Activated naive CD4-positive, alpha-beta T cell treated with anti-CD3 and anti-CD28 coated beads, Interleukin-2, amount 10 ng/mL, durations not matched to agents 7 days and 5 days (primary cell): ENCODE data around the gene CD2.

ENCODE experiments used
- CTCF ChIA-PET: fragments of 350-600 bp; sonication (Branson Sonifier 250); formaldehyde crosslinking; loops from one replicate; lab custom pipeline; 2021; ENCODE audit warnings: antibody characterized with exemption; lab: Charles Lee
- DNase-seq: peaks from one replicate; pipeline ENCODE4 v3.0.0-alpha.2; 2020
- H3K27ac Mint-ChIP-seq: one replicate; pipeline ENCODE4 v1.8.0; 2021; ENCODE audit warnings: mild to moderate bottlenecking, moderate library complexity, mixed read lengths
- H3K27me3 Mint-ChIP-seq: one replicate; pipeline ENCODE4 v1.8.0; 2021; ENCODE audit warnings: mild to moderate bottlenecking, mixed read lengths
- H3K36me3 Mint-ChIP-seq: one replicate; pipeline ENCODE4 v1.8.0; 2021; ENCODE audit warnings: mixed read lengths
- H3K4me1 Mint-ChIP-seq: one replicate; pipeline ENCODE4 v1.8.0; 2021; ENCODE audit warnings: mixed read lengths
- H3K4me3 Mint-ChIP-seq: one replicate; pipeline ENCODE4 v1.8.0; 2021; ENCODE audit warnings: mild to moderate bottlenecking, moderate library complexity, mixed read lengths
- H3K9me3 Mint-ChIP-seq: one replicate; pipeline ENCODE4 v1.8.0; 2021; ENCODE audit warnings: mixed read lengths

The CD2 gene

GRCh38 chr1:116786049-116786448, 31.8 kb downstream of the CD2 start:
- DNase-seq: no peak
- peaks cover 15% of the 10 kb centered on the region for H3K36me3 Mint-ChIP-seq
- H3K27ac Mint-ChIP-seq: no peak overlapping the region
- peaks cover 4% of the 10 kb centered on the region for H3K4me1 Mint-ChIP-seq
- peaks cover 4% of the 10 kb centered on the region for H3K27me3 Mint-ChIP-seq
- H3K4me3 Mint-ChIP-seq: no peak overlapping the region
- H3K9me3 Mint-ChIP-seq: peaks cover 19% of the 10 kb centered on the region
- CTCF ChIA-PET: interaction anchor here (0.7 to 1.2 kb wide), 3 partner anchors 9 to 58 kb away, joined by 3 to 4 read pairs (median 3); no protein-coding TSS in a partner anchor

GRCh38 chr1:116791727-116792126, 37.5 kb downstream of the CD2 start:
- Mint-ChIP-seq H3K27me3 (no peaks in the 10 kb centered on the region), H3K4me3 (no peak overlapping the region), H3K36me3 (peaks cover 9% of the 10 kb centered on the region), H3K9me3 (peaks cover 4% of the 10 kb centered on the region), H3K27ac (no peak overlapping the region), H3K4me1 (peaks cover 34% of the 10 kb centered on the region)
- no peak for DNase-seq
- CTCF ChIA-PET: no interaction called here

- CTCF ChIA-PET: interaction anchor here (1.1 kb wide), 1 partner anchor 18 kb away, joined by 3 read pairs; no protein-coding TSS in a partner anchor
- no peak for DNase-seq
- peaks cover 8% of the 10 kb centered on the region for H3K9me3 Mint-ChIP-seq
Measured at GRCh38 chr1:116793357-116793935, 39.2 kb downstream of the CD2 start.

GRCh38 chr1:116794371-116794770, 40.1 kb downstream of the CD2 start:
- DNase-seq: no peak
- peaks cover 8% of the 10 kb centered on the region for H3K9me3 Mint-ChIP-seq
- CTCF ChIA-PET: interaction anchor here (0.9 kb wide), 1 partner anchor 8 kb away, joined by 3 read pairs; no protein-coding TSS in a partner anchor
- H3K4me1 Mint-ChIP-seq: peaks cover 56% of the 10 kb centered on the region
- H3K4me3 Mint-ChIP-seq: no peak overlapping the region
- H3K27ac Mint-ChIP-seq: no peak overlapping the region
- peaks cover 7% of the 10 kb centered on the region for H3K36me3 Mint-ChIP-seq
- no peaks in the 10 kb centered on the region for H3K27me3 Mint-ChIP-seq

More at GRCh38 chr1:116793357-116793935, 39.2 kb downstream of the CD2 start:
- Mint-ChIP-seq H3K36me3 (peaks cover 7% of the 10 kb centered on the region), H3K4me1 (peaks cover 50% of the 10 kb centered on the region), H3K4me3 (no peak overlapping the region), H3K27ac (no peak overlapping the region), H3K27me3 (no peaks in the 10 kb centered on the region)

- Mint-ChIP-seq H3K27me3 (no peaks in the 10 kb centered on the region), H3K27ac (no peak overlapping the region), H3K9me3 (peaks cover 8% of the 10 kb centered on the region), H3K4me3 (no peak overlapping the region), H3K4me1 (peaks cover 58% of the 10 kb centered on the region), H3K36me3 (peaks cover 5% of the 10 kb centered on the region)
- CTCF ChIA-PET: interaction anchor here (0.8 to 1.3 kb wide), 3 partner anchors 9 to 24 kb away, joined by 3 to 4 read pairs (median 3); no protein-coding TSS in a partner anchor
- DNase-seq: no peak
Measured at GRCh38 chr1:116794804-116795481, 40.7 kb downstream of the CD2 start.

GRCh38 chr1:116795482-116795829, 41.2 kb downstream of the CD2 start:
- CTCF ChIA-PET: interaction anchor here (0.8 to 1.3 kb wide), 2 partner anchors 10 to 24 kb away, joined by 3 to 4 read pairs; no protein-coding TSS in a partner anchor
- H3K9me3 Mint-ChIP-seq: peaks cover 8% of the 10 kb centered on the region
- H3K36me3 Mint-ChIP-seq: peaks cover 5% of the 10 kb centered on the region
- H3K27ac Mint-ChIP-seq: no peak overlapping the region
- no peaks in the 10 kb centered on the region for H3K27me3 Mint-ChIP-seq
- peaks cover 62% of the 10 kb centered on the region for H3K4me1 Mint-ChIP-seq
- no peak for DNase-seq
- H3K4me3 Mint-ChIP-seq: no peak overlapping the region

- H3K9me3 Mint-ChIP-seq: peaks cover 3% of the 10 kb centered on the region
- DNase-seq: no peak
- peaks cover 94% of the 10 kb centered on the region for H3K4me1 Mint-ChIP-seq
- H3K4me3 Mint-ChIP-seq: peak overlapping the region; percentile 42
- peak overlapping the region; percentile 91 for H3K27ac Mint-ChIP-seq
- peaks cover 4% of the 10 kb centered on the region for H3K36me3 Mint-ChIP-seq
- CTCF ChIA-PET: interaction anchor here (0.9 to 6.7 kb wide), 6 partner anchors 11 to 78 kb away, joined by 3 to 39 read pairs (median 9); partner anchors contain the start of gene CD2
- no peaks in the 10 kb centered on the region for H3K27me3 Mint-ChIP-seq
Measured at GRCh38 chr1:116804736-116805135, 50.5 kb downstream of the CD2 start.

- Mint-ChIP-seq H3K27me3 (no peaks in the 10 kb centered on the region), H3K4me3 (peak overlapping the region; percentile 45), H3K36me3 (peaks cover 4% of the 10 kb centered on the region), H3K4me1 (peaks cover 94% of the 10 kb centered on the region), H3K27ac (peak overlapping the region; percentile 91), H3K9me3 (peaks cover 3% of the 10 kb centered on the region)
- CTCF ChIA-PET: interaction anchor here (0.9 to 6.7 kb wide), 6 partner anchors 11 to 79 kb away, joined by 3 to 39 read pairs (median 9); partner anchors contain the start of gene CD2
- no peak for DNase-seq
Measured at GRCh38 chr1:116805398-116805797, 51.2 kb downstream of the CD2 start.

GRCh38 chr1:116806245-116806644, 52.0 kb downstream of the CD2 start:
- Mint-ChIP-seq H3K9me3 (peaks cover 3% of the 10 kb centered on the region), H3K4me1 (peaks cover 92% of the 10 kb centered on the region), H3K27ac (peak overlapping the region; percentile 91), H3K4me3 (peak overlapping the region; percentile 45), H3K36me3 (peaks cover 4% of the 10 kb centered on the region), H3K27me3 (no peaks in the 10 kb centered on the region)
- CTCF ChIA-PET: interaction anchor here (1.0 to 6.7 kb wide), 5 partner anchors 9 to 69 kb away, joined by 5 to 39 read pairs (median 12); no protein-coding TSS in a partner anchor
- peak; percentile 55 for DNase-seq

GRCh38 chr1:116806671-116807070, 52.4 kb downstream of the CD2 start:
- Mint-ChIP-seq H3K27me3 (no peaks in the 10 kb centered on the region), H3K9me3 (peaks cover 5% of the 10 kb centered on the region), H3K27ac (peak overlapping the region; percentile 91), H3K4me3 (peak overlapping the region; percentile 45), H3K36me3 (peaks cover 5% of the 10 kb centered on the region), H3K4me1 (peaks cover 92% of the 10 kb centered on the region)
- DNase-seq: no peak
- CTCF ChIA-PET: interaction anchor here (0.8 to 6.7 kb wide), 6 partner anchors 9 to 69 kb away, joined by 4 to 39 read pairs (median 9); no protein-coding TSS in a partner anchor

GRCh38 chr1:116807394-116808199, 53.4 kb downstream of the CD2 start:
- CTCF ChIA-PET: interaction anchor here (0.8 to 6.7 kb wide), 6 partner anchors 8 to 70 kb away, joined by 3 to 39 read pairs (median 9); no protein-coding TSS in a partner anchor
- H3K4me3 Mint-ChIP-seq: peak overlapping the region; percentile 32
- no peak for DNase-seq
- no peaks in the 10 kb centered on the region for H3K27me3 Mint-ChIP-seq
- peaks cover 15% of the 10 kb centered on the region for H3K9me3 Mint-ChIP-seq
- peaks cover 11% of the 10 kb centered on the region for H3K36me3 Mint-ChIP-seq
- H3K27ac Mint-ChIP-seq: peak overlapping the region; percentile 91
- H3K4me1 Mint-ChIP-seq: peaks cover 89% of the 10 kb centered on the region

GRCh38 chr1:116808200-116808847, 54.1 kb downstream of the CD2 start:
- H3K4me1 Mint-ChIP-seq: peaks cover 85% of the 10 kb centered on the region
- peak overlapping the region; percentile 32 for H3K4me3 Mint-ChIP-seq
- H3K36me3 Mint-ChIP-seq: peaks cover 17% of the 10 kb centered on the region
- no peak for DNase-seq
- H3K9me3 Mint-ChIP-seq: peaks cover 21% of the 10 kb centered on the region
- CTCF ChIA-PET: interaction anchor here (1.2 to 6.7 kb wide), 5 partner anchors 10 to 44 kb away, joined by 3 to 39 read pairs (median 5); no protein-coding TSS in a partner anchor
- H3K27ac Mint-ChIP-seq: peak overlapping the region; percentile 91
- H3K27me3 Mint-ChIP-seq: no peaks in the 10 kb centered on the region

GRCh38 chr1:116808848-116809508, 54.7 kb downstream of the CD2 start:
- H3K27ac Mint-ChIP-seq: peak overlapping the region; percentile 91

More at GRCh38 chr1:116808848-116809508, 54.7 kb downstream of the CD2 start:
- peaks cover 21% of the 10 kb centered on the region for H3K36me3 Mint-ChIP-seq
- H3K4me1 Mint-ChIP-seq: peaks cover 79% of the 10 kb centered on the region
- peaks cover 25% of the 10 kb centered on the region for H3K9me3 Mint-ChIP-seq
- no peak for DNase-seq
- no peaks in the 10 kb centered on the region for H3K27me3 Mint-ChIP-seq
- peak overlapping the region; percentile 32 for H3K4me3 Mint-ChIP-seq
- CTCF ChIA-PET: interaction anchor here (1.3 to 6.7 kb wide), 3 partner anchors 9 to 45 kb away, joined by 4 to 39 read pairs (median 5); no protein-coding TSS in a partner anchor
